NCI-H2081 (cell line): Measurements from ENCODE around the gene LBHD2.

Experiments used
- DNase-seq, 2 experiments: peaks; one replicate each; lab custom pipeline; 2025; lab: John Stamatoyannopoulos, UW

Gene LBHD2

GRCh38 chr14:103090481-103091020 is 6.5 kb downstream of the LBHD2 start:
- no peak for DNase-seq

GRCh38 chr14:103091041-103091882 is 7.3 kb downstream of the LBHD2 start:
- peak in 1 of 2 experiments; percentile 48 for DNase-seq

DNA sequence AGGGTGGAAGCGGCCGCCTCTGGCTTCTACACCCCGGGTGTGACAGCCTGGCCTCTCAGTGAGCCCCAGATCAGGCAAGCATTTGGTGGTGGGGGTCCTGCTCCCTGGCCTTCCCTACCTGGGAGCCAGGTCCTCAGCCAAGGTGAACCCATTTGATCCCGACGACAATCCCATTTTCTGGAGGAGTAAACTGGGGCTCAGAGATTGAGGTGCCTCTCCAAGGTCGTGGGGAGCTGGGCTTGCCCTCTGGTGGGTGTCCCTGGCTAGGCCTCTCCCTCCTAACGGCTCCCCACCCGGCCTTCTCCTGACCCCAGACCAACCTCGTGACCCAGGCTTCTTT is 7.8 kb downstream of the LBHD2 start:
- DNase-seq: no peak

- DNase-seq: no peak
These were observed 9.9 kb downstream of the LBHD2 start for GRCh38 chr14:103093856-103094405.

GRCh38 chr14:103094406-103095209 is 10.6 kb downstream of the LBHD2 start, which contains the start of gene EXOC3L4:
Gene EXOC3L4 (plus strand): TSS chr14:103094725. CDS start chr14:103100220, 5,495 bp downstream.
- no peak for DNase-seq

DNA sequence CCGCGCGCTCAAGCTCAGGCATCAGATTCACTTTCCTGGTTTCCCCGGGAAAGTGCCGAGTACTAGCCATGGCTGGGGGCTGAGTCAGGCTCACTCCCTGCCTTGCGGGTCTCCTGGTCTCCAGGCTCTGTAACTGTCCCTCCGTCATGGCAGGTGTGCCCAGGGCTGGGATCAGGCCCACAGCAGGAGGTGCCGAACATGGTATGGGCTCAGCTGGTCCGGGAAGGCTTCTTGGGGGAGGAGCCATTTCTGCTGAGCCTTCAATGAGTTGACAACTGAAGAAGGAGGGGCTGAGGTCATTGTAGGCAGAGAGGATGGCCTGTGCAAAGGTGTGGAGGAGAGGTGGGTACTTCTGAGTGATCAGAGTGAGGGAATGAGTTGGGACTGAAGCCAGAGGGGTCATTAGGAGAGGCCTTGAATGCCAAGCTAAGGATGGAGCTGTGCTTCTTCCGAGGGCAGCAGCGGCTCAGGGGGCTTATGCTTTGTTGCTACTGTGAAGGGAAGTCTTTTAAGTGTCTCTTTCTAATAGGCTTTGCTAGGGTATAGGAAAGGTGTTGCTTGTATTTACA is 11.3 kb downstream of the LBHD2 start:
- no peak for DNase-seq

- DNase-seq: no peak
These were observed 12.4 kb downstream of the LBHD2 start for GRCh38 chr14:103096387-103096786.

DNA sequence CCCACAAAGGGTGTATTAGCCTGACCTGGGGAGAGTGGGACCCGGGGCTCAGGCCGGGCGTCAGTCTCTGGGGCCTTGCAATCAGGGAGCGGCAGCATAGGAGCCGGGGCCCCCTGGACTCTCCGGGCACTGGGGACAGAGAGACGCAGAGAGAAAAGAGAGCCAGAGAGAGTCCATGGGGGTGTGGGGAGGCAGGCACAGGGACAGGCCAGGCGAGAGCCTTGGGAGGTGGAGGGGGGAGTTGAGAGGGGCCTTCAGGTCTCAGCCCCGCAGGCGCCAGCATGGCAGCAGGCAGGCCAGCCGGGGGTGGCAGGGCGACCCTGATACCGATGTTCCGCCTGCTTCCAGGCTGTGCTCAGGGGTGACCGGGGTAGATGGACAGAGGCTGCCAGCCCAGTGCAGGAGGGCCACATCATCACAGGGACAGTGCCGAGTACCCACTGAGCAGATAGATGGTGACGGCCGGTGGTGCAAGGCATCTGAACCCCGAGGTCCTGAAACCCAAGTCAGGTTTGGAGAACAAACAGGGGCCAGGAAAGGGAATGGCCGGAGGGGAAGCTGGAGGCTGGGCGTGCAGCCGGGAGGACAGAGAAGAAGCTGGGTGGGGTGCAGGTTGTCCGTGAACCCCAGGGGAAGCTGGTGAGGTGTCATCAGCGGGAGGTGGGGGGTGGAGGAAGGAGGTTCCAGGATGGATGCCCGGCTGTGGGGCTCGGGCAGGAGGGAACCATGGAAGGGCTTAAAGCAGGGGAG is 13.4 kb downstream of the LBHD2 start:
- no peak for DNase-seq

DNA sequence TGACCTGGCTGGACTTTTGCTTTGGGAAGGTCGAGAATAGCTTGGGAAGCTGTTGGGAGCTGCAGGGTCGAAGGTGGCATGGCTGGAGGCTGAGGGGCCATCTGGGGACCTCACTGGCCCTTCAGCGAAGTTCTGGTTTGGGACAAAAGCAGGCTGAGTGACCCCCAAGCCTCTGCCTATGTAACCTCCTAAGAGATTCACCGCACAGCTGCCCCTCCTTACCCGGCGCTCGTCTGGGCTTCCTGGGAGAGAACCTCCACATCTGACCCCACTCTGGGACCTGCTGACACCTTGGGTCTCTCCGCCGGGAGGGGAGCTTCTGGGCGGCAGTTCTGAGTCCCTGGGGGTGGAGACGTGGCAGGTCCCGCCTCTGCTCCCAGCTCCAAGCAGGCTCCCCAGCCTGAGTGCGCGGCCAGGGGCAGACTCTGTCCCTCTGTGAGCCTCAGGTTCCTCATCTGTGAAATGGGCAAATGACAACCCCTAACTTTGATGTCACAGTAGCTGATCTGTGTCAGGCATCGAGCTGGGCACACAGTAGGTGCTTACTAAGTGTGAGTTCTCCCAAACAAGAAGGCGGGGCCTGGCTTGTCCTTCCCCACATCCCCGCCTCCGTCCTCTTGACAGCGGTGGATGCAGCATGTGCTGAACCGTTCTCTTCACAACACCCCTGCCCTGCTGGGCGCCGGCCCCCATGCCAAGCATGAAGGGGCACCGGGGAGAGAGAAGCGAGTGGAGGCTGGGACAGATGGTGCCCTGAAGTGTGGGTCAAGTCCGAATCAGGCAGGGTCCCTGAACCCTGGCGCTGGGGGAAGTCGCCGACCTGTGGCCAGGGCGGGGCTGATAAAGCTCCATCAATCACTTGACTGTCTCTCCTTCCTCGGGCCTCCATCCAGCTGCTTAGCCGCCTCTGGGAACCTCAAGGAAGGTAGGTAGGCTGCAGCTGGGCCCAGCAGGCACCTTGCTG is 14.3 kb downstream of the LBHD2 start:
- no peak for DNase-seq

DNA sequence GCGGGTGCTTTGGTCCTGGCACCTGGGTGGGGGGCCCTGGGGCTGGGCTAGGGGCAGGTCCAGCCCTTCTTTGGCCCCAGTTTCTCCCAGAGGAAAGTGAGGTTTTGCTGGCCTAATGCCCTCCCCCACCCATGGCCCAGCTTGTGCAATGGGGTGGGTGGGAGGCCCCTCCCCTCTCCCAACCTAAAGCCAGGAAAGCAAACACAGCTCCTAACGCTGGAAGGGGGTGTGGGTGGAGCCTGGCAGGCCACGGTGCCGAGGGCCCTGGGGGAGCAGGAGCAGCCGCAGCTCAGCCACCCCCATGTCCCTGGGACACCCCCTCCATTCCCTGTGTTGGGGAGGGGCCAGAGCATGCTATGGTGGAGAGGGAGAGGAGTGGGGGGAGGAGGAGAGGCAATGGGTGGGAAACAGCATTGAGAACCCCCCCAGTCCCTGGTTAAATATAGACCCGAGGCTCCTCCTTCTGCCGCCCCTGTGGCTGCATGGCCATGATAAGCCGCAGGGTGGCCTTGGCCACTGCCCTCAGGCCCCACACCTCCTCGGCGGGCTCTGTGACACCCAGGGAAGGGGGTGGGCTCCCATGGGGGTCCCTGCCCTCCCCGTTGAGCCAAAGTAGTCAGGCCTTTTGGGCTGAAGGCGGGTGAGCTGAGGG is 15.2 kb downstream of the LBHD2 start:
- no peak for DNase-seq

GRCh38 chr14:103099733-103100280 is 15.8 kb downstream of the LBHD2 start:
- DNase-seq: no peak

DNA sequence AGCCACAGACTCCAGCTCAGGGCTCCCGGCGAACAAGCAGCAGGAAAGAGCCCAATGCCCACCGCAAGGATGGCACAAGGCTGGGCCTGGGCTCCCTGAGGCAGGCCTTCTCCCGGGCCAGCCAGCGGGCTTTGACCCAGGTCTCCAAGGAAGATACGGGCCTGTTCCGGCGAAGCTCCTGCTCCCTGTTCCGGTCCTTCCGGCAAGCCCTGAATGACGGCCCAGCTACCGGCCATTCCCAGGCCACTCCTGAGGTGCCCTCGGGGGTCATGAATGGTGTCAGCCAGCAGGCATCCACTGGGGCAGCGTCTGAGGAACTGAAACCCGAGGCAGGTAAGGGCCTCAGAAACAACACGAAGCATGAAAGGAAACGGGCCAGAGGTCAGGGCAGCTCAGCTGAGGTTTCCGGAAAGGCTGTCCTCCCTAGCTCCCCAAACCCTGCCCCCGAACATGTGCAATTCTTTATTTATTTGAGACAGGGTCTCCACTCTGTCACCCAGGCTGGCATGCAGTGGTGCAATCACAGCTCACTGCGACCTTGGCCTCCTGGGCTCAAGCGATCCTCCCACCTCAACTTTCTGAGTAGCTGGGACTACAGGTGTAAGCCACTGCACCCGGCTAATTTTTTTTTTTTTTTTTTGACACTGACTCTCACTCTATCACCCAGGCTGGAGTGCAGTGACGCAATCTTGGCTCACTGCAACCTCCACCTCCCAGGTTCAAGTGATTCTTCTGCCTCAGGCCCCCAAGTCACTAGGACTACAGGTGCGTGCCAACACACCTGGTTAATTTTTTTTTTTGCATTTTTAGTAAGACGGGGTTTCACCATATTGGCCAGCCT is 16.5 kb downstream of the LBHD2 start:
- DNase-seq: no peak

- DNase-seq: no peak
These were observed 17.4 kb downstream of the LBHD2 start for GRCh38 chr14:103101257-103101962.

DNA sequence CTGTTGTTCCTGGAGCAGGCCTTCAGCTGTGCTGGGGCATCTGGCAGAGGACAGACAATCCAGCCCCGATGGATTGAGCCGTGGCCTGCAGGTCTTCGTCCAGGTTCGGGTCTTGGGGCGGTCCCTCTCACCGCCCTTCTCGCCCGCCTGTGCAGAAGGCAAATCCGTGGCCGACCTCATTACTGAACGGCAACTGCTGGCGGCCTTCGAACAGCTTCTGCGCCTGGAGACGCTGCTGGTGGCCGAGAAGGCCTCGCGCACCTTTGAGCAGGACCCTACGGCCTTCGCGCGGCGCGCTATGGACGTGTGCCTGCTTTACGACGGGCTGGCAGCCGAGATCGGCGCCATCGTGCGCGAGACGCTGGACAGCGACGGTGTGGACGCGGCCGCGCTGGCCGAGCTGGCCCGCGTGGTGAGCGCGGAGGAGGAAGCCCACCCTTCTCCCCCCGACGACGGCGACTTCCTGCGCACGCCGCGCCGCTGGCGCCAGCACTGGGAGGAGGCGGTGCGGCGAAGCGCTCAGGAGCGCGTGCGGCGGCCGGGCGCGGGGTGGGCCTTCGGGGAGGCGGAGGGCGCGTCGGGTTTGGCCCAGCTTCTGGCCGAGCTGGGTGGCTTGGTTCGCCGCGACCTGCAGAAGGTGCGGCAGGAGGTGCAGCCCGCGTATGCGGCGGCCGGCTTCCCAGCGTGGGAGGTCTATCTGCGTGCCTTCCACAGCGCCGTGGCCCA is 18.1 kb downstream of the LBHD2 start:
- DNase-seq: no peak

DNA sequence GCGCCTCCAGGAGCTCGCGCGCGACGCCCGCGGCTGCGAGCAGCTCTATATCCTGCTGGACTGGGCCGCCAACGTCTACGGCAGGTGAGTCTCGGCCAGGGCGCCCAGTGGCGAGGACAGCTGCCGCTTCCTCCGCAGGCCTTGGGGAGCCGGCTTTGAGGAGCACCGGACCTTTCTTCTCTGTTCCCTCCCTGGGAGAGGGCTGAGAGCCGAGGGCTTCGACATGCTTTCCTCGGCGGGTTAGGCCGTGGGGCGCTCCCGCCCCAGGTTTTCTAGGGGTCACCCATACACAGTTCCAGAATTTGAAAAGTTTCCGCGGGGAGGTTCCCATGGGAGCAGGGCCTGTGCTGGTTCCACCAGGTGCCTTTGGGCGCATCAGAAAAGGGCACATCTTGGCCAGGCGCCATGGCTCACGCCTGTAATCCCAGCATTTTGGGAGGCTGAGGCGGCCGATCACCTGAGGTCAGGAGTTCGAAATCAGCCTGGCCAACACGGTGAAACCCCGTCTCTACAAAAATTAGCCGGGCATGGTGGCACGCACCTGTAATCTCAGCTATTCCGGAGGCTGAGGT is 18.8 kb downstream of the LBHD2 start:
- DNase-seq: no peak

DNA sequence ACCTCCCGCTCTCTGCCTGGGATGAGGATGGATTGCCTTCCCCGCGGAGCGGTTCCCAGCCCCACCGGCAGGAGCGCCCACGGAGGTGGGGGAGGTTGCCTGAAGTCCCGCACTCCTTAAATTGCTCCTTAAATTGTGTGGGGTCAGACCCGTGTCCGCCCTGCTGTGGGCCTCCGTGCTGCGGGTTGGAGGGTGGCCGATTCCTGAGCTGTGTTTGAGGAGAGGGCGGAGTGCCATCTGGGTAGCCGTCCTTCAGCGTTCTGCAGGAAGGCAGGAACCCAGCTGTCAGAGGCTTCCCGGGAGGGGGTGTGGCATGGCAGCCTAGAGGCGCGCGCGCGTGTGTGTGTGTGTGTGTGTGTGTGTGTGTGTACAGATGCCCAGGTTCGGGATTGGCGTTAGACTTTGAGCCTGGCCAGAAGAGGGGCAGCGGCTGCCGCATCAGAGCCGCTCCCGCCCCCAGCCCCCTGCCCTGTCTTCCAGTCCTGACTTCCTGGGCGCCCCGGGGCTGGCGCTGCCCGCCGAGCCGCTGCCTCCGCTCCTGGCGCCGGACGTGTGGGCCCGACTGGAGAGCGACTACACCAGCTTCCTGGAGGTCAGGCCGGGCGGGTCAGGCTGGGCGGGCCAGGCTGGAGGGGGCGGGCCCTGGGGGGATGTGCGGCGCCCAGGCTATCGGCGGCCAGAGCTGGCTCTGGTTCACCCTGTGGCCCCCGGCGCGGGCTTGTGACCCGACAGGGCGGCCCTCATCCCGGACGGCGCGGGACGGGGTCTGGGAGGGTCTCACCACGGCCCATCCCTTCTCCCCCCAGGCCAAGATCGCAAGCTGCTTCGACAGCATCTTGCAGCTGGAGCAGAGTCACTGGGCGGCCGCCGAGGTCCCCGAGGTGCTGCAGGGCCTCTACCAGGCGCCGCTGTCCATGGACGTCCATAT is 19.7 kb downstream of the LBHD2 start:
- DNase-seq: peak; percentile 49 to 73
